CD14-positive monocyte (primary cell): ENCODE results near the gene MKNK1. TPM values are rescaled to one million over a fixed set of nuclear protein-coding genes. Genes with fewer than 3 reads are reported as not detected.

ENCODE experiments used
- DNase-seq, 3 donors: peaks; one replicate each; pipeline ENCODE4 v3.0.0-alpha.2; 2011 to 2022
- H2AFZ ChIP-seq: 2 replicates; pipeline ENCODE4 v1.6.0; 2012; ENCODE audit warnings: mild to moderate bottlenecking, low read depth, low read length, inconsistent platforms; ENCODE audit not compliant: insufficient read depth, poor library complexity, severe bottlenecking
- H3K27ac ChIP-seq, 2 donors: 1 replicate in 1 of 2; 2 replicates in 1 of 2; pipeline ENCODE4 v1.5.1; 2012 to 2013; ENCODE audit warnings: low read length in 2 of 2, control low read depth in 1 of 2, inconsistent platforms in 1 of 2, low read depth in 1 of 2, mild to moderate bottlenecking in 1 of 2
- H3K27me3 ChIP-seq, 2 donors: one replicate each; pipeline versions ENCODE4 v1.6.0 to v1.6.1; 2011 to 2013; ENCODE audit warnings: low read length in 2 of 2; ENCODE audit not compliant: control insufficient read depth in 2 of 2, insufficient read depth in 2 of 2
- H3K36me3 ChIP-seq, 2 donors: replicated peaks in 1 of 2; 1 replicate in 1 of 2; 2 replicates in 1 of 2; pipeline versions ENCODE4 v1.5.1 to v1.6.1; 2012 to 2013; ENCODE audit warnings: low read length in 2 of 2, control low read depth in 1 of 2, inconsistent platforms in 1 of 2, mild to moderate bottlenecking in 1 of 2; ENCODE audit not compliant: insufficient read depth in 2 of 2, control insufficient read depth in 1 of 2
- H3K4me1 ChIP-seq, 2 donors: 1 replicate in 1 of 2; 2 replicates in 1 of 2; pipeline versions ENCODE4 v1.5.1 to v1.6.1; 2012 to 2013; ENCODE audit warnings: low read length in 2 of 2, control low read depth in 1 of 2, inconsistent platforms in 1 of 2, mild to moderate bottlenecking in 1 of 2, moderate library complexity in 1 of 2; ENCODE audit not compliant: insufficient read depth in 2 of 2, control insufficient read depth in 1 of 2
- H3K4me2 ChIP-seq: replicated peaks from 2 replicates; pipeline ENCODE3; 2012; ENCODE audit warnings: low read length, moderate library complexity, mild to moderate bottlenecking; ENCODE audit not compliant: poor library complexity, severe bottlenecking; ENCODE audit errors: extremely low read depth
- H3K4me3 ChIP-seq, 3 experiments: fragments of 200-600 bp in 1 of 3; sonication (generic) in 1 of 3; replicated peaks in 1 of 3; 1 replicate in 2 of 3; 2 replicates in 1 of 3; pipeline ENCODE4 v1.5.1; 2011 to 2013; ENCODE audit warnings: low read length in 3 of 3, mild to moderate bottlenecking in 3 of 3, control low read depth in 2 of 3, low read depth in 2 of 3, inconsistent platforms in 1 of 3, moderate library complexity in 1 of 3
- H3K79me2 ChIP-seq: 2 replicates; pipeline ENCODE4 v1.6.0; 2012; ENCODE audit warnings: mild to moderate bottlenecking, control low read depth, inconsistent platforms, low read length, moderate library complexity; ENCODE audit not compliant: insufficient read depth
- H3K9ac ChIP-seq: 2 replicates; pipeline ENCODE4 v1.6.0; 2017; ENCODE audit warnings: low read length, mild to moderate bottlenecking; ENCODE audit not compliant: insufficient read depth, poor library complexity, severe bottlenecking
- H3K9me3 ChIP-seq, 2 donors: replicated peaks in 1 of 2; 1 replicate in 1 of 2; 2 replicates in 1 of 2; pipeline versions ENCODE4 v1.5.1 to v1.6.1; 2012 to 2013; ENCODE audit warnings: low read length in 2 of 2, control low read depth in 1 of 2; ENCODE audit not compliant: control insufficient read depth in 1 of 2, insufficient read depth in 1 of 2
- H4K20me1 ChIP-seq: 2 replicates; pipeline ENCODE4 v1.6.0; 2012; ENCODE audit warnings: mild to moderate bottlenecking, low read length, control low read depth, moderate library complexity; ENCODE audit not compliant: insufficient read depth
- H3K27ac Mint-ChIP-seq, 7 donors: one replicate each; pipeline ENCODE4 v1.8.0; 2020; ENCODE audit warnings: mild to moderate bottlenecking in 7 of 7, mixed read lengths in 7 of 7, moderate library complexity in 6 of 7, inconsistent platforms in 2 of 7
- H3K27me3 Mint-ChIP-seq, 3 donors: one replicate each; pipeline ENCODE4 v1.8.0; 2021 to 2022; ENCODE audit warnings: low read depth in 3 of 3, mild to moderate bottlenecking in 3 of 3, mixed read lengths in 3 of 3, moderate library complexity in 3 of 3, inconsistent platforms in 1 of 3
- H3K36me3 Mint-ChIP-seq, 2 donors: one replicate each; pipeline ENCODE4 v1.8.0; 2020; ENCODE audit warnings: mixed read lengths in 2 of 2, inconsistent platforms in 1 of 2, mild to moderate bottlenecking in 1 of 2
- H3K4me1 Mint-ChIP-seq: one replicate; pipeline ENCODE4 v1.8.0; 2020; ENCODE audit warnings: mild to moderate bottlenecking, mixed read lengths
- H3K4me3 Mint-ChIP-seq, 2 donors: one replicate each; pipeline ENCODE4 v1.8.0; 2020; ENCODE audit warnings: mild to moderate bottlenecking in 2 of 2, mixed read lengths in 2 of 2, moderate library complexity in 1 of 2
- H3K9me3 Mint-ChIP-seq, 7 donors: one replicate each; pipeline ENCODE4 v1.8.0; 2020 to 2022; ENCODE audit warnings: mixed read lengths in 7 of 7, mild to moderate bottlenecking in 6 of 7, moderate library complexity in 6 of 7, inconsistent platforms in 2 of 7
- CTCF ChIP-seq: fragments of 200-600 bp; IDR thresholded peaks from one replicate; pipeline ENCODE4 v1.8.0; 2022; ENCODE audit warnings: antibody characterized with exemption, mild to moderate bottlenecking
- WGBS: methylation state at CpG from one replicate; pipeline ENCODE4 v1.1.5; 2013; ENCODE audit warnings: missing lambda C conversion rate; ENCODE audit not compliant: insufficient coverage; 5-methylcytosine and 5-hydroxymethylcytosine counted together
- intact Hi-C, 2 donors: fragments of 100-400 bp; cut with micrococcal nuclease; formaldehyde crosslinking; loops; one replicate each; pipeline versions ENCODE4 v1.15.0 to v1.15.1; 2023
- polyA plus RNA-seq, 3 donors: library from polyadenylated mRNA; depleted of rRNA in 1 of 3; unstranded in 2 of 3; stranded (reverse) in 1 of 3; fragments of 300-500 nt in 2 of 3; fragments of >200 nt in 1 of 3; fragmentation: Illumina TruSeq in 2 of 3; gene quantifications; 1 replicate in 2 of 3; 2 replicates in 1 of 3; pipeline ENCODE4 v1.2.3, GENCODE V29; 2012 to 2021

Gene MKNK1
- polyA plus RNA-seq, 3 donors: 38.2 to 144 (median 38.6) TPM

GRCh38 chr1:46615088-46615487 lies 11.0 kb upstream of the MKNK1 start:
- Histone ChIP-seq H3K9ac (no peak overlapping the region), H3K4me3 (peak overlapping the region in 1 of 3 experiments; percentile 76), H2AFZ (no peak overlapping the region), H3K36me3 (peaks cover 5 to 27% of the 10 kb centered on the region in 2 donors), H4K20me1 (peaks cover 52% of the 10 kb centered on the region), H3K27me3 (no peaks in the 10 kb centered on the region), H3K9me3 (no peaks in the 10 kb centered on the region), H3K4me1 (peaks cover 52 to 65% of the 10 kb centered on the region in 2 donors), H3K27ac (peak overlapping the region in 1 of 2 donors; percentile 80), H3K4me2 (peak overlapping the region; percentile 74), H3K79me2 (peaks cover 53% of the 10 kb centered on the region)
- H3K4me3 Mint-ChIP-seq: peak overlapping the region; percentile 94
- TF ChIP-seq CTCF: no peak
- H3K4me1 Mint-ChIP-seq: peaks cover 72% of the 10 kb centered on the region
- DNase-seq: no peak
- 90% methylated on average over 2 of the region's 2 CpGs for WGBS
- H3K27me3 Mint-ChIP-seq: peaks cover 0 to 4% (median 2%) of the 10 kb centered on the region in 3 donors
- H3K27ac Mint-ChIP-seq: peak overlapping the region in 4 of 7 donors; percentile 43 to 89 (median 82)
- peaks cover 24 to 31% of the 10 kb centered on the region in 2 donors for H3K36me3 Mint-ChIP-seq
- H3K9me3 Mint-ChIP-seq: peaks cover 0 to 1% (median 0%) of the 10 kb centered on the region in 7 donors
- intact Hi-C loops: loop anchor here (5.0 to 10.0 kb wide), 2 partner anchors 33 to 100 kb away; partner anchors contain the start of gene EFCAB14 (in 1 of the 2)

GRCh38 chr1:46614604-46614984 lies 10.5 kb upstream of the MKNK1 start:
- Mint-ChIP-seq H3K27me3 (peaks cover 0 to 4% (median 1%) of the 10 kb centered on the region in 3 donors), H3K4me3 (peak overlapping the region in 1 of 2 donors; percentile 15), H3K27ac (peak overlapping the region; percentile 62 to 87 (median 79)), H3K36me3 (peaks cover 28 to 36% of the 10 kb centered on the region in 2 donors), H3K4me1 (peaks cover 72% of the 10 kb centered on the region), H3K9me3 (peaks cover 0 to 1% (median 0%) of the 10 kb centered on the region in 7 donors)
- Histone ChIP-seq H3K9ac (no peak overlapping the region), H3K4me2 (peak overlapping the region; percentile 77), H4K20me1 (peaks cover 57% of the 10 kb centered on the region), H3K4me3 (peak overlapping the region in 1 of 3 experiments; percentile 76), H3K36me3 (peaks cover 10 to 32% of the 10 kb centered on the region in 2 donors), H3K79me2 (peaks cover 53% of the 10 kb centered on the region), H3K4me1 (peaks cover 52 to 65% of the 10 kb centered on the region in 2 donors), H2AFZ (no peak overlapping the region), H3K27me3 (no peaks in the 10 kb centered on the region), H3K27ac (peak overlapping the region; percentile 38 to 80), H3K9me3 (no peaks in the 10 kb centered on the region)
- no peak for TF ChIP-seq CTCF
- intact Hi-C loops: loop anchor here in 1 of 2 donors (10.0 kb wide), 1 partner anchor 100 kb away; the partner anchor contains the start of gene EFCAB14
- 100% methylated on average over 1 of the region's 2 CpGs for WGBS
- DNase-seq: no peak
